H1 (cell line): ENCODE measurements around the gene PTGIS. TPM values are rescaled to one million over a fixed set of nuclear protein-coding genes. Genes with fewer than 3 reads are reported as not detected.

Source experiments
- CTCF ChIA-PET: fragments of 300-600 bp; sonication (Branson Sonifier 250); formaldehyde crosslinking; loops from one replicate; lab custom pipeline; 2021; ENCODE audit not compliant: partially characterized antibody; lab: Charles Lee
- POLR2A ChIA-PET: fragments of 300-600 bp; sonication (Branson Sonifier 250); formaldehyde crosslinking; loops from one replicate; lab custom pipeline; 2021; ENCODE audit warnings: inconsistent platforms; ENCODE audit not compliant: partially characterized antibody; lab: Charles Lee
- DNase-seq, 2 experiments: peaks; one replicate each; pipeline versions ENCODE4 v3.0.0 to v3.0.0-alpha.2; 2010 to 2022; ENCODE audit warnings: low spot score in 2 of 2, low read depth in 1 of 2, mixed read lengths in 1 of 2
- FAIRE-seq: peaks from 2 replicates; lab custom pipeline; 2011; peaks lifted over from hg19 to GRCh38; lab: Jason Lieb, UNC
- H2AFZ ChIP-seq: 2 replicates; pipeline ENCODE4 v1.8.1; 2012; ENCODE audit warnings: low read length, inconsistent platforms
- H2AK5ac ChIP-seq: 2 replicates; pipeline ENCODE4 v1.6.1; 2013; ENCODE audit warnings: low read depth, low read length
- H2BK120ac ChIP-seq: replicated peaks from 2 replicates; pipeline ENCODE3; 2013; ENCODE audit warnings: low read depth, low read length, inconsistent platforms
- H2BK12ac ChIP-seq: 2 replicates; pipeline ENCODE4 v1.6.1; 2013; ENCODE audit warnings: low read depth, low read length
- H2BK15ac ChIP-seq: 2 replicates; pipeline ENCODE4 v1.6.1; 2013; ENCODE audit warnings: low read length
- H2BK20ac ChIP-seq: 2 replicates; pipeline ENCODE4 v1.6.1; 2013; ENCODE audit warnings: low read length
- H2BK5ac ChIP-seq: 2 replicates; pipeline ENCODE4 v1.6.1; 2013; ENCODE audit warnings: low read depth, low read length
- H3K14ac ChIP-seq: 2 replicates; pipeline ENCODE4 v1.6.1; 2013; ENCODE audit warnings: inconsistent platforms; ENCODE audit not compliant: insufficient read length
- H3K18ac ChIP-seq: 2 replicates; pipeline ENCODE4 v1.6.1; 2013; ENCODE audit warnings: low read length; ENCODE audit errors: extremely low read depth
- H3K23ac ChIP-seq: 2 replicates; pipeline ENCODE4 v1.6.1; 2013; ENCODE audit warnings: inconsistent platforms; ENCODE audit not compliant: insufficient read length
- H3K23me2 ChIP-seq: 2 replicates; pipeline ENCODE4 v1.6.1; 2013; ENCODE audit warnings: low read depth, low read length
- H3K27ac ChIP-seq: 2 replicates; pipeline ENCODE4 v1.6.1; 2011; ENCODE audit warnings: low read depth, low read length, inconsistent platforms
- H3K27me3 ChIP-seq, 4 experiments: replicated peaks in 1 of 4; 1 replicate in 1 of 4; 2 replicates in 3 of 4; pipeline versions ENCODE4 v1.6.1 to v1.8.1; 2011 to 2013; ENCODE audit warnings: low read length in 3 of 4, mild to moderate bottlenecking in 3 of 4, inconsistent platforms in 2 of 4, mixed read lengths in 2 of 4, moderate library complexity in 1 of 4; ENCODE audit not compliant: control insufficient read depth in 3 of 4, insufficient read depth in 3 of 4; ENCODE audit errors: extremely low read depth in 1 of 4
- H3K36me3 ChIP-seq, 4 experiments: 2 replicates each; pipeline versions ENCODE4 v1.6.1 to v1.8.1; 2011 to 2013; ENCODE audit warnings: mild to moderate bottlenecking in 4 of 4, low read length in 3 of 4, moderate library complexity in 2 of 4, control low read depth in 1 of 4, inconsistent platforms in 1 of 4; ENCODE audit not compliant: insufficient read depth in 4 of 4, control insufficient read depth in 2 of 4
- H3K4ac ChIP-seq: replicated peaks from 2 replicates; pipeline ENCODE3; 2013; ENCODE audit warnings: low read length, low read depth, mixed read lengths, inconsistent platforms; ENCODE audit not compliant: insufficient read length
- H3K4me1 ChIP-seq, 4 experiments: replicated peaks in 1 of 4; 1 replicate in 1 of 4; 2 replicates in 3 of 4; pipeline versions ENCODE4 v1.6.1 to v1.8.1; 2011 to 2013; ENCODE audit warnings: low read length in 3 of 4, inconsistent platforms in 2 of 4, mixed read lengths in 1 of 4; ENCODE audit not compliant: insufficient read depth in 4 of 4, control insufficient read depth in 3 of 4
- H3K4me2 ChIP-seq, 2 experiments: 2 replicates each; pipeline versions ENCODE4 v1.6.1 to v1.8.1; 2011 to 2013; ENCODE audit warnings: low read depth in 2 of 2, low read length in 2 of 2, control low read depth in 1 of 2, inconsistent platforms in 1 of 2, mild to moderate bottlenecking in 1 of 2; ENCODE audit not compliant: insufficient read depth in 1 of 2
- H3K4me3 ChIP-seq, 4 experiments: fragments of 200-600, 300-600 bp in 1 of 4; sonication (generic), shearing (Covaris generic), sonication (Bioruptor Twin) in 1 of 4; 2 replicates each; pipeline versions ENCODE4 v1.5.1 to v1.8.1; 2011 to 2016; ENCODE audit warnings: low read length in 4 of 4, low read depth in 3 of 4, control low read depth in 2 of 4, inconsistent platforms in 2 of 4, mild to moderate bottlenecking in 2 of 4, mixed read lengths in 1 of 4, moderate library complexity in 1 of 4; ENCODE audit not compliant: insufficient read depth in 2 of 4; ENCODE audit errors: extremely low read depth in 1 of 4
- H3K56ac ChIP-seq: replicated peaks from 2 replicates; pipeline ENCODE3; 2013; ENCODE audit warnings: low read depth, mild to moderate bottlenecking, mixed read lengths, low read length, inconsistent platforms; ENCODE audit not compliant: insufficient read length
- H3K79me1 ChIP-seq: 2 replicates; pipeline ENCODE4 v1.6.1; 2013; ENCODE audit warnings: low read depth, low read length, control low read depth
- H3K79me2 ChIP-seq, 2 experiments: 2 replicates each; pipeline versions ENCODE4 v1.6.1 to v1.8.1; 2012 to 2013; ENCODE audit warnings: low read length in 2 of 2, mild to moderate bottlenecking in 2 of 2, inconsistent platforms in 1 of 2; ENCODE audit not compliant: insufficient read depth in 2 of 2, control insufficient read depth in 1 of 2
- H3K9ac ChIP-seq, 4 experiments: replicated peaks in 1 of 4; 1 replicate in 1 of 4; 2 replicates in 3 of 4; pipeline versions ENCODE4 v1.6.1 to v1.8.1; 2011 to 2013; ENCODE audit warnings: low read depth in 3 of 4, low read length in 3 of 4, control low read depth in 2 of 4, mild to moderate bottlenecking in 2 of 4, moderate library complexity in 2 of 4, inconsistent platforms in 1 of 4; ENCODE audit errors: extremely low read depth in 1 of 4
- H3K9me3 ChIP-seq, 2 experiments: 2 replicates each; pipeline versions ENCODE4 v1.6.1 to v1.8.1; 2012 to 2013; ENCODE audit warnings: mild to moderate bottlenecking in 2 of 2, moderate library complexity in 2 of 2, control low read depth in 1 of 2, inconsistent platforms in 1 of 2, low read depth in 1 of 2, low read length in 1 of 2, mixed read lengths in 1 of 2; ENCODE audit not compliant: insufficient read depth in 2 of 2
- H4K20me1 ChIP-seq, 2 experiments: replicated peaks in 1 of 2; 2 replicates each; pipeline versions ENCODE3 to v1.8.1; 2011 to 2013; ENCODE audit warnings: inconsistent platforms in 2 of 2, low read length in 2 of 2, mild to moderate bottlenecking in 1 of 2; ENCODE audit not compliant: insufficient read depth in 2 of 2, control insufficient read depth in 1 of 2
- H4K5ac ChIP-seq: 2 replicates; pipeline ENCODE4 v1.6.1; 2013; ENCODE audit warnings: low read length, low read depth, mixed read lengths, inconsistent platforms; ENCODE audit not compliant: insufficient read length
- H4K8ac ChIP-seq: 2 replicates; pipeline ENCODE4 v1.8.0; 2013; ENCODE audit warnings: mild to moderate bottlenecking, moderate library complexity, low read length, inconsistent platforms; ENCODE audit not compliant: insufficient read depth; ENCODE audit errors: extremely low read depth
- H4K91ac ChIP-seq: replicated peaks from 2 replicates; pipeline ENCODE3; 2013; ENCODE audit warnings: low read length, mixed read lengths, inconsistent platforms; ENCODE audit not compliant: insufficient read length
- CBX8 ChIP-seq: fragments of 300-800, 300-1000 bp; sonication (generic); IDR thresholded peaks from 2 replicates; pipeline ENCODE4 v1.7.1; 2016; ENCODE audit warnings: low read depth, low read length, borderline replicate concordance
- EP300 ChIP-seq, 2 experiments: IDR thresholded peaks; 1 replicate in 1 of 2; 2 replicates in 1 of 2; pipeline ENCODE4 v1.6.1; 2011 to 2012; ENCODE audit warnings: low read depth in 2 of 2, low read length in 2 of 2, mild to moderate bottlenecking in 2 of 2, borderline replicate concordance in 1 of 2, inconsistent platforms in 1 of 2, moderate library complexity in 1 of 2
- FOSL1 ChIP-seq: IDR thresholded peaks from 2 replicates; pipeline ENCODE4 v1.6.1; 2011; ENCODE audit warnings: mild to moderate bottlenecking, low read depth, low read length, moderate library complexity; ENCODE audit not compliant: insufficient read depth
- MAFK ChIP-seq: IDR thresholded peaks from 2 replicates; pipeline ENCODE4 v1.6.1; 2012; ENCODE audit warnings: low read depth, mild to moderate bottlenecking, improper control_type of control experiment, low read length
- NANOG ChIP-seq: IDR thresholded peaks from 2 replicates; pipeline ENCODE4 v1.6.1; 2011; ENCODE audit warnings: low read length, low read depth, mild to moderate bottlenecking, inconsistent platforms; ENCODE audit not compliant: insufficient read depth, poor library complexity, severe bottlenecking
- POU5F1 ChIP-seq: IDR thresholded peaks from 2 replicates; pipeline ENCODE4 v1.6.1; 2011; ENCODE audit warnings: low read depth, mild to moderate bottlenecking, low read length, moderate library complexity
- SP1 ChIP-seq: IDR thresholded peaks from 2 replicates; pipeline ENCODE4 v1.6.1; 2011; ENCODE audit warnings: low read depth, low read length
- SP4 ChIP-seq: IDR thresholded peaks from 2 replicates; pipeline ENCODE4 v1.6.1; 2012; ENCODE audit warnings: low read length, inconsistent platforms
- TAF7 ChIP-seq: optimal IDR thresholded peaks from 2 replicates; pipeline ENCODE3; 2011; ENCODE audit warnings: low read depth, mild to moderate bottlenecking, inconsistent platforms, low read length, moderate library complexity, borderline replicate concordance
- whole genome bisulfite sequencing, 2 experiments: shearing (Covaris generic) in 1 of 2; methylation state at CpG; one replicate each; pipeline versions ENCODE4 v1.1.6 to v1.1.7; 2013 to 2015; ENCODE audit warnings: low lambda C conversion rate in 2 of 2, mixed read lengths in 2 of 2, inconsistent platforms in 1 of 2, low coverage in 1 of 2, missing lambda C conversion rate in 1 of 2; ENCODE audit not compliant: insufficient replicate concordance in 2 of 2, insufficient coverage in 1 of 2, insufficient read length in 1 of 2; ENCODE audit errors: extremely low coverage in 1 of 2, missing lambda C conversion rate in 1 of 2; 5-methylcytosine and 5-hydroxymethylcytosine counted together
- polyA plus RNA-seq, 7 experiments: library from polyadenylated mRNA; depleted of rRNA in 3 of 7; stranded (reverse) in 5 of 7; unstranded in 2 of 7; fragments of >200 nt in 5 of 7; fragments of 200-250 nt in 2 of 7; gene quantifications; 1 replicate in 5 of 7; 2 replicates in 1 of 7; 4 replicates in 1 of 7; pipeline versions ENCODE4 v1.2.1 to v1.2.3, GENCODE V29; 2011 to 2013; ENCODE audit warnings: missing spikeins in 2 of 7, mixed read lengths in 2 of 7
- total RNA-seq: library from RNA; stranded (reverse); fragmentation: NEBNext Ultra II Directional; extraction: Animal tissue kit (Norgen Biotek cat#: 25700); gene quantifications from 2 replicates; pipeline ENCODE4 v1.2.1, GENCODE V29; 2021
- TF ChIP-seq, protein P1 (sequence below): IDR thresholded peaks from 2 replicates; pipeline ENCODE4 v1.6.1; 2012; ENCODE audit warnings: low read length, inconsistent platforms
- TF ChIP-seq, protein P2 (sequence below): IDR thresholded peaks from 2 replicates; pipeline ENCODE4 v1.6.1; 2011; ENCODE audit warnings: low read depth, mild to moderate bottlenecking, low read length; ENCODE audit not compliant: insufficient read depth

Gene PTGIS
- total and polyA plus RNA-seq, 2 of the 8 experiments (the other 6 are each of a cell fraction or from before 2014, with no cell fraction given), result 29.9 to 35.5 TPM

DNA sequence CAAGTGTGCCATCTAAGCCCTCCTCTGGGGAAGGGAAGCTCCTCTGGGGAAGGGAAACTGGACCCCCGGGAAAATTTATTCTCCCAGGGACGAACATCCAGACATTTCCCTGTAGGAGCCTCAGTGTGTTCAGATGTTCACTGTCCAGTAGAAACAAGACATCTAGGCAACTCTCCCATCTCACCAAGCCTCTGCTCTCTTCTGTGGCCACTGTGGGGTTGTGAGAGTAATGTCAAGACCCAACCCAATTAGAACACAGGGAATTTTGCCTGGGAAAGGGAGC is 3.6 kb upstream of the PTGIS start:
- Histone ChIP-seq H3K27me3 (no peaks in the 10 kb centered on the region), H2BK120ac (no peak overlapping the region), H3K18ac (no peak overlapping the region), H3K23ac (no peak overlapping the region), H4K8ac (no peak overlapping the region), H3K4ac (no peak overlapping the region), H4K20me1 (no peaks in the 10 kb centered on the region), H2BK20ac (no peak overlapping the region; the same call in 1 of the 2 replicates), H2AK5ac (no peak overlapping the region), H3K9ac (no peak overlapping the region), H3K79me1 (peaks cover 3% of the 10 kb centered on the region; the same call in 1 of the 2 replicates), H3K9me3 (no peaks in the 10 kb centered on the region), H3K4me1 (peaks cover 9 to 29% (median 17%) of the 10 kb centered on the region in 4 experiments), H2BK5ac (no peak overlapping the region), H3K23me2 (peaks cover 9% of the 10 kb centered on the region; the same call in 1 of the 2 replicates), H3K56ac (no peak overlapping the region), H2BK12ac (no peak overlapping the region), H4K91ac (no peak overlapping the region), H3K27ac (no peak overlapping the region), H3K4me2 (no peak overlapping the region), H2BK15ac (no peak overlapping the region), H4K5ac (no peak overlapping the region), H3K79me2 (peaks cover 0 to 12% of the 10 kb centered on the region in 2 experiments; a peak in 2 of 4 replicates), H2AFZ (no peak overlapping the region), H3K36me3 (no peaks in the 10 kb centered on the region), H3K14ac (no peak overlapping the region), H3K4me3 (no peak overlapping the region)
- POLR2A ChIA-PET, result interaction anchor here (1.5 to 4.2 kb wide), 2 partner anchors 8 to 29 kb away, joined by 3 to 30 read pairs; no protein-coding TSS in a partner anchor
- 75% methylated on average over 2 of the region's 2 CpGs; no CpG with 5 or more reads in 1 of the 2 experiments for WGBS, 2 experiments
- DNase-seq (no peak), FAIRE-seq (no peak)
- TF ChIP-seq, protein P1, sequence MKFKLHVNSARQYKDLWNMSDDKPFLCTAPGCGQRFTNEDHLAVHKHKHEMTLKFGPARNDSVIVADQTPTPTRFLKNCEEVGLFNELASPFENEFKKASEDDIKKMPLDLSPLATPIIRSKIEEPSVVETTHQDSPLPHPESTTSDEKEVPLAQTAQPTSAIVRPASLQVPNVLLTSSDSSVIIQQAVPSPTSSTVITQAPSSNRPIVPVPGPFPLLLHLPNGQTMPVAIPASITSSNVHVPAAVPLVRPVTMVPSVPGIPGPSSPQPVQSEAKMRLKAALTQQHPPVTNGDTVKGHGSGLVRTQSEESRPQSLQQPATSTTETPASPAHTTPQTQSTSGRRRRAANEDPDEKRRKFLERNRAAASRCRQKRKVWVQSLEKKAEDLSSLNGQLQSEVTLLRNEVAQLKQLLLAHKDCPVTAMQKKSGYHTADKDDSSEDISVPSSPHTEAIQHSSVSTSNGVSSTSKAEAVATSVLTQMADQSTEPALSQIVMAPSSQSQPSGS, result no peak
- TF ChIP-seq NANOG (no peak), FOSL1 (no peak), SP1 (no peak), SP4 (no peak), POU5F1 (no peak), EP300 (IDR thresholded peaks at IDR 0.05; ENCODE audit: borderline replicate concordance in 1 of 2, low read depth in 2 of 2, low read length in 2 of 2) (no peak), MAFK (no peak), TAF7 (no peak), CBX8 (no peak)
- TF ChIP-seq, protein P2, sequence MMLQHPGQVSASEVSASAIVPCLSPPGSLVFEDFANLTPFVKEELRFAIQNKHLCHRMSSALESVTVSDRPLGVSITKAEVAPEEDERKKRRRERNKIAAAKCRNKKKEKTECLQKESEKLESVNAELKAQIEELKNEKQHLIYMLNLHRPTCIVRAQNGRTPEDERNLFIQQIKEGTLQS, result no peak
- CTCF ChIA-PET, result interaction anchor here (0.6 to 2.7 kb wide), 7 partner anchors 15 to 67 kb away, joined by 3 to 7 read pairs (median 4); no protein-coding TSS in a partner anchor
